Measurements from ENCODE around the gene ABL2.

ABL2 gene

GRCh38 chr1:179094818-179095217, 134.7 kb downstream of the ABL2 start:
- DNase-seq (ENCODE audit: low read depth), result no peak

GRCh38 chr1:179092896-179093461, 136.5 kb downstream of the ABL2 start:
- no peak for DNase-seq (ENCODE audit: low read depth)

- DNase-seq (ENCODE audit: low read depth), result peak; percentile 70
These were observed 137.7 kb downstream of the ABL2 start for GRCh38 chr1:179091691-179092165.

GRCh38 chr1:179090923-179091322, 138.6 kb downstream of the ABL2 start:
- DNase-seq (ENCODE audit: low read depth), result no peak

GRCh38 chr1:179090522-179090921, 139.0 kb downstream of the ABL2 start:
- no peak for DNase-seq (ENCODE audit: low read depth)

- DNase-seq (ENCODE audit: low read depth), result no peak
These were observed 139.5 kb downstream of the ABL2 start for GRCh38 chr1:179089827-179090482.

- DNase-seq (ENCODE audit: low read depth), result peak; percentile 22
These were observed 141.8 kb downstream of the ABL2 start for GRCh38 chr1:179087665-179088064.

- DNase-seq (ENCODE audit: low read depth), result no peak
These were observed 145.9 kb downstream of the ABL2 start for GRCh38 chr1:179083533-179083932.

- DNase-seq (ENCODE audit: low read depth), result peak; percentile 58
These were observed 146.5 kb downstream of the ABL2 start for GRCh38 chr1:179082999-179083335.

GRCh38 chr1:179082333-179082998, 147.0 kb downstream of the ABL2 start:
- peak; percentile 48 for DNase-seq (ENCODE audit: low read depth)

GRCh38 chr1:179081687-179082332, 147.7 kb downstream of the ABL2 start, which contains the start of gene TOR3A:
TSS of gene TOR3A (plus strand) at chr1:179082070. CDS start at chr1:179082129, 59 bp downstream.
- DNase-seq (ENCODE audit: low read depth), result peak; percentile 93

- DNase-seq (ENCODE audit: low read depth), result no peak
These were observed 148.4 kb downstream of the ABL2 start for GRCh38 chr1:179080866-179081686.

- DNase-seq (ENCODE audit: low read depth), result peak; percentile 80
These were observed 150.2 kb downstream of the ABL2 start for GRCh38 chr1:179079113-179079761.

GRCh38 chr1:179077396-179077795, 152.1 kb downstream of the ABL2 start:
- peak; percentile 63 for DNase-seq (ENCODE audit: low read depth)

GRCh38 chr1:179066471-179066870, 163.0 kb downstream of the ABL2 start:
- no peak for DNase-seq (ENCODE audit: low read depth)

GRCh38 chr1:179061360-179062282, 167.9 kb downstream of the ABL2 start:
- DNase-seq (ENCODE audit: low read depth), result peak; percentile 36

- peak; percentile 90 for DNase-seq (ENCODE audit: low read depth)
These were observed 170.7 kb downstream of the ABL2 start for GRCh38 chr1:179058487-179059483.

- peak; percentile 40 for DNase-seq (ENCODE audit: low read depth)
These were observed 173.5 kb downstream of the ABL2 start for GRCh38 chr1:179055937-179056336.

- no peak for DNase-seq (ENCODE audit: low read depth)
These were observed 176.0 kb downstream of the ABL2 start for GRCh38 chr1:179053486-179053885.

All from EH (cell line).